DMS114 treated with DMSO at 0.1 percent for 48 hours (cell line): ENCODE results near the gene SENP5.

Experiments used
- DNase-seq: peaks from one replicate; lab custom pipeline; 2025; ENCODE audit not compliant: unreplicated experiment; lab: John Stamatoyannopoulos, UW

SENP5 gene

GRCh38 chr3:196967412-196968232 is 99.9 kb downstream of the SENP5 start:
- no peak for DNase-seq

- no peak for DNase-seq
Measured at GRCh38 chr3:196968233-196969133, 100.8 kb downstream of the SENP5 start, which contains the start of gene PIGZ. Gene PIGZ, minus strand, starts transcription at chr3:196968833. Its CDS starts 16,802 bp downstream, at chr3:196952031.

GRCh38 chr3:196969134-196969659 is 101.5 kb downstream of the SENP5 start:
- no peak for DNase-seq

- DNase-seq, result peak; percentile 29
Measured at GRCh38 chr3:196969660-196970546, 102.2 kb downstream of the SENP5 start.

GRCh38 chr3:196970547-196971093 is 102.9 kb downstream of the SENP5 start:
- no peak for DNase-seq

- DNase-seq, result no peak
Measured at GRCh38 chr3:196971094-196971698, 103.5 kb downstream of the SENP5 start.

GRCh38 chr3:196974661-196975060 is 106.9 kb downstream of the SENP5 start:
- no peak for DNase-seq

- no peak for DNase-seq
Measured at GRCh38 chr3:196975349-196975748, 107.6 kb downstream of the SENP5 start.

- DNase-seq, result no peak
Measured at GRCh38 chr3:196976941-196977340, 109.2 kb downstream of the SENP5 start.

GRCh38 chr3:196979545-196979944 is 111.8 kb downstream of the SENP5 start:
- DNase-seq, result no peak

GRCh38 chr3:196981657-196982056 is 113.9 kb downstream of the SENP5 start:
- DNase-seq, result no peak

- DNase-seq, result no peak
Measured at GRCh38 chr3:196983186-196983585, 115.5 kb downstream of the SENP5 start.
